HL-60 (cell line): ENCODE results near the gene SMG7.

Experiments used
- CTCF ChIP-seq: IDR thresholded peaks from one replicate; pipeline ENCODE4 v1.5.1; 2011; ENCODE audit warnings: low read length, control low read depth, inconsistent platforms; ENCODE audit not compliant: insufficient read depth
- GABPA ChIP-seq: IDR thresholded peaks from 2 replicates; pipeline ENCODE4 v1.6.1; 2012; ENCODE audit warnings: low read depth
- POLR2AphosphoS5 ChIP-seq: IDR thresholded peaks from 2 replicates; pipeline ENCODE4 v1.6.1; 2012; ENCODE audit warnings: low read depth
- SPI1 ChIP-seq: IDR thresholded peaks from 2 replicates; pipeline ENCODE4 v1.6.1; 2012; ENCODE audit warnings: low read depth, mild to moderate bottlenecking, borderline replicate concordance
- TF ChIP-seq, protein P1 (sequence below): IDR thresholded peaks from 2 replicates; pipeline ENCODE4 v1.6.1; 2012; ENCODE audit warnings: low read depth; ENCODE audit not compliant: insufficient replicate concordance

DNA sequence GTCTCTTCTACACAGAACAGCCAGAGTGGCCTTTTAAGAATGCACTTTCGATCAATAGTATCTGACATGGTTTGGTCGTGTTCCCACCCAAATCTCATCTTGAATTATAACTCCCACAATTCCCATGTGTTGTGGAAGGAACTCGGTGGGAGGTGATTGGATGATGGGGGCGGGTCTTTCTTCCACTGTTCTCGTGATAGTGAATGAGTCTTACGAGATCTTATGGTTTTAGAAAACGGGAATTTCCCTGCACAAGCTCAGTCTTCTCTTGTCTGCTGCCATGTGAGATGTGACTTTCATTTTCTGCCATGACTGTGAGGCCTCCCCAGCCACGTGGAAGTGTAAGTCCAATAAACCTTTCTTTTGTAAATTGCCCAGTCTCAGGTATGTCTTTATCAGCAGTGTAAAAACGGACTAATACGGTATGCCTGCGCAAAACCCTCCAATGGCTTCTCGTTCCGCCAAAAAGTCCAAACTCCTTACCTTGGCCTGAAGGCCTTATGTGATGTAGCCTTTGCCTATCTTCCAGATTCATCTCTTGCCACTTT lies 23.0 kb upstream of the SMG7 start:
- TF ChIP-seq CTCF (no peak), GABPA (no peak), POLR2AphosphoS5 (no peak), SPI1 (no peak)
- TF ChIP-seq, protein P1, sequence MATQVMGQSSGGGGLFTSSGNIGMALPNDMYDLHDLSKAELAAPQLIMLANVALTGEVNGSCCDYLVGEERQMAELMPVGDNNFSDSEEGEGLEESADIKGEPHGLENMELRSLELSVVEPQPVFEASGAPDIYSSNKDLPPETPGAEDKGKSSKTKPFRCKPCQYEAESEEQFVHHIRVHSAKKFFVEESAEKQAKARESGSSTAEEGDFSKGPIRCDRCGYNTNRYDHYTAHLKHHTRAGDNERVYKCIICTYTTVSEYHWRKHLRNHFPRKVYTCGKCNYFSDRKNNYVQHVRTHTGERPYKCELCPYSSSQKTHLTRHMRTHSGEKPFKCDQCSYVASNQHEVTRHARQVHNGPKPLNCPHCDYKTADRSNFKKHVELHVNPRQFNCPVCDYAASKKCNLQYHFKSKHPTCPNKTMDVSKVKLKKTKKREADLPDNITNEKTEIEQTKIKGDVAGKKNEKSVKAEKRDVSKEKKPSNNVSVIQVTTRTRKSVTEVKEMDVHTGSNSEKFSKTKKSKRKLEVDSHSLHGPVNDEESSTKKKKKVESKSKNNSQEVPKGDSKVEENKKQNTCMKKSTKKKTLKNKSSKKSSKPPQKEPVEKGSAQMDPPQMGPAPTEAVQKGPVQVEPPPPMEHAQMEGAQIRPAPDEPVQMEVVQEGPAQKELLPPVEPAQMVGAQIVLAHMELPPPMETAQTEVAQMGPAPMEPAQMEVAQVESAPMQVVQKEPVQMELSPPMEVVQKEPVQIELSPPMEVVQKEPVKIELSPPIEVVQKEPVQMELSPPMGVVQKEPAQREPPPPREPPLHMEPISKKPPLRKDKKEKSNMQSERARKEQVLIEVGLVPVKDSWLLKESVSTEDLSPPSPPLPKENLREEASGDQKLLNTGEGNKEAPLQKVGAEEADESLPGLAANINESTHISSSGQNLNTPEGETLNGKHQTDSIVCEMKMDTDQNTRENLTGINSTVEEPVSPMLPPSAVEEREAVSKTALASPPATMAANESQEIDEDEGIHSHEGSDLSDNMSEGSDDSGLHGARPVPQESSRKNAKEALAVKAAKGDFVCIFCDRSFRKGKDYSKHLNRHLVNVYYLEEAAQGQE: no peak
